HG02840 (cell line): ENCODE results near the gene KIF20A.
"Not testable (repeated sequence)": the region's sequence is repeated elsewhere in the genome, so short reads cannot be mapped to it uniquely, and the experiment has no call there.

Source experiments
- ATAC-seq: cut with Tn5 transposase; IDR thresholded peaks from one replicate; pipeline ENCODE4 v1.9.1; 2021; ENCODE audit warnings: mild to moderate bottlenecking, moderate library complexity, moderate number of reproducible peaks; ENCODE audit not compliant: unreplicated experiment, low FRiP score

KIF20A gene

GRCh38 chr5:138178516-138179276 is at the start of gene KIF20A, which contains the start of gene BRD8:
TSS of gene KIF20A (plus strand) at chr5:138179112. CDS start at chr5:138179681, 569 bp downstream.
TSS of gene BRD8 (minus strand) at chr5:138178630. CDS start at chr5:138178614, 16 bp downstream.
- ATAC-seq, result peak; percentile 88

GRCh38 chr5:138129347-138129746 is 49.6 kb upstream of the KIF20A start:
- ATAC-seq, result no peak

- no peak for ATAC-seq
Observed at GRCh38 chr5:138132543-138132942, 46.4 kb upstream of the KIF20A start.

GRCh38 chr5:138138949-138139780 is 39.7 kb upstream of the KIF20A start, which contains the start of gene NME5:
TSS of gene NME5 (minus strand) at chr5:138139428. CDS start at chr5:138138780, 648 bp downstream.
- ATAC-seq, result no peak

GRCh38 chr5:138139781-138140090 is 39.2 kb upstream of the KIF20A start:
- no peak for ATAC-seq

GRCh38 chr5:138140268-138140667 is 38.6 kb upstream of the KIF20A start:
- no peak for ATAC-seq

GRCh38 chr5:138141734-138142133 is 37.2 kb upstream of the KIF20A start:
- no peak for ATAC-seq

- not testable (repeated sequence) for ATAC-seq
Observed at GRCh38 chr5:138143578-138143977, 35.3 kb upstream of the KIF20A start.

- ATAC-seq, result no peak
Observed at GRCh38 chr5:138148811-138149210, 30.1 kb upstream of the KIF20A start.

GRCh38 chr5:138149530-138149929 is 29.4 kb upstream of the KIF20A start:
- ATAC-seq, result no peak

GRCh38 chr5:138155977-138156376 is 22.9 kb upstream of the KIF20A start:
- ATAC-seq, result not testable (repeated sequence)

GRCh38 chr5:138157626-138158025 is 21.3 kb upstream of the KIF20A start:
- no peak for ATAC-seq

- ATAC-seq, result no peak
Observed at GRCh38 chr5:138159666-138160065, 19.2 kb upstream of the KIF20A start.

GRCh38 chr5:138160706-138161105 is 18.2 kb upstream of the KIF20A start:
- ATAC-seq, result no peak

- ATAC-seq, result no peak
Observed at GRCh38 chr5:138163721-138164120, 15.2 kb upstream of the KIF20A start.

- no peak for ATAC-seq
Observed at GRCh38 chr5:138169124-138169523, 9.8 kb upstream of the KIF20A start.

- no peak for ATAC-seq
Observed at GRCh38 chr5:138170299-138170698, 8.6 kb upstream of the KIF20A start.

- ATAC-seq, result peak; percentile 2
Observed at GRCh38 chr5:138177941-138178515, 884 bp upstream of the KIF20A start.

- ATAC-seq, result peak; percentile 15
Observed at GRCh38 chr5:138179277-138179857, 455 bp downstream of the KIF20A start.

- no peak for ATAC-seq
Observed at GRCh38 chr5:138180183-138180782, 1.4 kb downstream of the KIF20A start.
